IPS DF 19.7 (cell line): ENCODE data around the gene HOXB2.
"Not testable (repeated sequence)": the region's sequence is repeated elsewhere in the genome, so short reads cannot be mapped to it uniquely, and the experiment has no call there.

Experiments
- DNase-seq: peaks from one replicate; pipeline ENCODE4 v3.0.0-alpha.2; 2013; ENCODE audit warnings: low read depth, low spot score

Gene HOXB2

GRCh38 chr17:48541036-48541576, 3.8 kb downstream of the HOXB2 start:
- no peak for DNase-seq

GRCh38 chr17:48540213-48540612, 4.7 kb downstream of the HOXB2 start:
- DNase-seq: no peak

- DNase-seq: no peak
These were observed 5.7 kb downstream of the HOXB2 start for GRCh38 chr17:48539177-48539576.

- no peak for DNase-seq
These were observed 7.6 kb downstream of the HOXB2 start for GRCh38 chr17:48537316-48537715.

- not testable (repeated sequence) for DNase-seq
These were observed 8.9 kb downstream of the HOXB2 start for GRCh38 chr17:48535793-48536559.

- no peak for DNase-seq
These were observed 12.6 kb downstream of the HOXB2 start for GRCh38 chr17:48532261-48532660.

GRCh38 chr17:48530887-48531272, 14.0 kb downstream of the HOXB2 start, which contains the start of gene HOXB1:
HOXB1 (minus strand) TSS chr17:48531011; CDS start chr17:48530904, 107 bp downstream.
- no peak for DNase-seq

- DNase-seq: no peak
These were observed 14.6 kb downstream of the HOXB2 start for GRCh38 chr17:48530208-48530886.

GRCh38 chr17:48529683-48530009, 15.3 kb downstream of the HOXB2 start:
- no peak for DNase-seq

GRCh38 chr17:48528936-48529682, 15.8 kb downstream of the HOXB2 start:
- no peak for DNase-seq

- no peak for DNase-seq
These were observed 16.6 kb downstream of the HOXB2 start for GRCh38 chr17:48528153-48528935.

- no peak for DNase-seq
These were observed 17.4 kb downstream of the HOXB2 start for GRCh38 chr17:48527547-48527932.

- DNase-seq: no peak
These were observed 18.0 kb downstream of the HOXB2 start for GRCh38 chr17:48526608-48527546.

- no peak for DNase-seq
These were observed 21.9 kb downstream of the HOXB2 start for GRCh38 chr17:48523010-48523409.

- DNase-seq: no peak
These were observed 22.8 kb downstream of the HOXB2 start for GRCh38 chr17:48522031-48522653.

GRCh38 chr17:48520631-48521079, 24.3 kb downstream of the HOXB2 start:
- DNase-seq: no peak

GRCh38 chr17:48519427-48519826, 25.5 kb downstream of the HOXB2 start:
- DNase-seq: no peak

- DNase-seq: no peak
These were observed 27.4 kb downstream of the HOXB2 start for GRCh38 chr17:48517478-48517877.

- DNase-seq: no peak
These were observed 28.7 kb downstream of the HOXB2 start for GRCh38 chr17:48515925-48516900.
